HG03457 (cell line): ENCODE results near the gene GGA3.

ENCODE experiments used
- ATAC-seq: cut with Tn5 transposase; IDR thresholded peaks from one replicate; pipeline ENCODE4 v1.9.1; 2021; ENCODE audit warnings: moderate number of reproducible peaks; ENCODE audit not compliant: unreplicated experiment

The GGA3 gene

DNA sequence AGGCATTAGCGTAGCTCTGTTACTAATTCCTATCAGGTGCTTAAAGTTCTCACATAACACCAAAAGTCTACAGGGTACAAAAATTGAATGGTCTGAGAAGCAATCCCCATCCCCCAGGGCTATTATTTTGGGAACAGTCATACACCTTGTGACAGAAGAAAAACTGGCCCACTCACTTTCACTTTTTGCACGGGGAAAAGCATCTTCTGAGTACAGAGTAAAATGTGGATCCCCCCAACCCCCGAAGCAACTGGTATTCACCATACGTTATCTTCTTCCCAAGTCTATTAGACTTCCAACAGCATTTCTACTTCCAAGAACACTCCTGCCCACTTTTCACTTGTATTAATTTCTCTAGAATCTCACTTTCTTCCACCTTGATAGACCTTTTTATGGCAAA lies 11.8 kb downstream of the GGA3 start:
- ATAC-seq: no peak

DNA sequence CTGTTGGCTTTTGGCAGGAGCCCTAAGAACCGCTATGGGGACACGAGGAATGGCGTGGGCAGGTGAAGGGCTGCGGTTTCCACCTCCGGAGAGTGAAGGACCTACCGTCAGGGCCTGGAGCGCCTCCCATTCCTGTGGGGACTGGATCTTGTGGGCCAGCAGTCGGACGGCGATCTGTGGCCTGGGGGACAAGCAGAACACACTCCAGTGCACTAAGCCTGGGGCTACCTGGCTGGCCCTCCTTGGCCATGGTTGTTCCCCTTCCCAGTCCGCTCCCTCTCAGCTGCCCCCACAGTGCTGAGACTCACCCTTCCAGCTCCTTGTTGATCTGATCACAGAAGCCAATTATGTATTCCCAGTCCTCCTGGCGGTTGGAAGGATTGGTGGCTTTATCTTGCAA lies 15.0 kb downstream of the GGA3 start:
- no peak for ATAC-seq

GRCh38 chr17:75245011-75245410 lies 16.4 kb downstream of the GGA3 start:
- no peak for ATAC-seq

DNA sequence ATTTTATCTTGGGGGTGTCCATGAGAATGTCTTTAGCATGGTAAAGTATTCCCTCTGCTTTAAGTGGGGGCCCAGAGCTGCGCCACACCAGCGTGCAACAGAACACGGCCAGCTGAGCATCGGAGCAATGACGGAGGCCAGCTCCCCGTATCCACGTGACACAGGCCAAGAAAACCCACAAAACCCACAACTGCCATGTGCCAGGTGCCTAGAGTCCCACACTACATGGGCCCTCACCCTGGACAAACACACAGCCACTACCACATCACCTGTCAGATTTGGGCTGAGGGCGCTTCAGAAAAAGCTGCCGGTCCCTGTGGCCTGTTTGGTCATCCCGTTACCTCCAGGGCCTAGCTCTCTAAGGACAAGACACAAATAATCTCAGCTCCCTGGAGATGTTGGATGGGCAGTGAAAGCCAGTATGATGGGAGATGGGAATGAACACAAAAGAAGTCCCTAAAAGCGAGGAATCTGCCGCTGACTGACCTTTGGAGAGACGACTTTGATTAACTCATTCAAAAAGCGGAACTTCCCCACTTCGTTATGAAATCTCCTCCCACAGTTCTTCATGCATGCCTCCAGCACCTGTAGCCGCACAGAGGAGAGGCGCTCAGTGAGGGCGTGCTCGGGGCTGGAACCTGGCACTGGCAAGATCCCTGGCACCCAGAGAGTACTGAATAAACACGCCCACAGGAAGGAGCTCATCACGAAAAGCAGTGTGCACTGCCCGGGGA lies 17.1 kb downstream of the GGA3 start:
- no peak for ATAC-seq

DNA sequence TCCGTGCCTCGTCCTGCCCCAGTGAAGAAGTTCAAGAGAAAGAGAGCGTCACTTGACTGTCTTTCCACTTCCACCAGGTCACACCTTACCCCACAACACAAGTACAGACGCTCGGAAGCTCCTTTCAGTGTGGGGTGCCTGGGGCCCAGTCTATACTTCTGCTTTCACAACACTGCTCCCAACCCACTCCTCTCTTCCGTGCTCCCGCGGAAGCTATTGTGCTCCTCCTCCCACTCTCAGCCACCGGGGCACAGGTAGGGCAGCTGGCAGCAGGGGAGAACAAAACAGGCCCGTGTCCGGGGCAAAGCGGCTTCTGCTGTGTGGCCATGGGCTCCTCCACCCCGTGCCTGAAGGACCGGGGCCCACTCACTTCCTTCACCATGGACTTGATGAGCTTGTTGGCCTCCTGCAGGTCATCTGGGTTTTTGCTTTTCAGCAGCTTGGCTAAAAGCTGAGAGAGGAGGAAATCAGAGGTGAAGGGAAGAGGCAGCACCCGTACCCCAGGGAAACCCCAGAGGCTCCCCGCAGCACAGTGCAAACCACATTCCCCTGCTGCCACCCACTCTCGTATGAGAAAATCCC lies 18.9 kb downstream of the GGA3 start:
- ATAC-seq: no peak

- ATAC-seq: no peak
These were observed 19.4 kb downstream of the GGA3 start for GRCh38 chr17:75241996-75242460.

- no peak for ATAC-seq
These were observed 19.9 kb downstream of the GGA3 start for GRCh38 chr17:75241502-75241901.

DNA sequence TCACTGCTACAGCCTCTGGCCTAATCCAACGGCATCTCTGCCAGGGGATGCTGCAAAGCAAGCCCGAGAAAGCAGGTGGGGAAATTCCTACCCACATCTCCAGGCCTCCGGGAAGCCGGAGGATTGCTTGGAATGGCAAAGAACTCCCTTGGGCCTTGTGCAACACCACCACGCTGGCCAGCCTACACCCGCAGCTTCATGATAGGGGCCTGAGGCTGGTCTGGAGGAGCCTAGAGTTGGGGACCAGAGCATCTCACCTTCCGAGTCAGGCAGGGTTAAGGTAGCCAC lies 20.3 kb downstream of the GGA3 start:
- no peak for ATAC-seq

DNA sequence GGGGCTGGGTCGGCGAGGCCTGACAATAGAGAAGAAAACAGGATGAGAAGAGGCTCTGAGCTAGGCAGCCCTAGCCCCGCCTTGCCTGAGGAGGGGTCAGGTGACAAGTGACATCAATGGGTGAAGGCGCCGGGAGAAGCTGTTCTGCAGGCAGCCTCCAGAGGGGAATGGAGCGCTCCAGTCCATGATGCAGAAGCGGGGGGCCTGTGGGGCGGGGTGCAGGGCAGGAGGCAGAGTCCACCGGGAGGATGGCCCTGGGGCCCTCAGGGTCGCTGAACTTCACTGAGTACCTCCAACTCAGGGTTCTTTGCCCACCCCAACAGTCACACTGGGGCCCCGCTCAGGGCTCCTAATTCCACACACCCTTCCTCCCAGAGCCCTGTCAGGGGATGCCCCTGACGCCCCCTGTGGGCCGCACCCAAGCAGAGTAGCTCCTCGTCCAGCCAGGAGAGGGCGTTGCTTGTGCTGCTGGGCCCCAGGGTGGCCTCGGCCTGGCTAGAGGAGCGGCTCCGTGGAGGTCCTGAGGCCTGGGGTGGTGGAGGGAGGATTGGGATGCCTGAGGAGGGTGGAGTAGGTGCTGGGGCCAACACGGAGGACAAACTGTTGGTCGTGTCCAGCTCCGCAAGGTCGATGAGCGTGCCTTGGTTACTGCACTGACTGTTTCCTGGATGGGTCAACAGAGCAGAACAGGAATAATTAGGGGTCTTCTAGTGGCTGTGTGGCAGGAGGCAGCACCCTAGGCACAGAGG lies 20.8 kb downstream of the GGA3 start:
- ATAC-seq: no peak

- no peak for ATAC-seq
These were observed 21.5 kb downstream of the GGA3 start for GRCh38 chr17:75239778-75240393.

GRCh38 chr17:75239214-75239613 lies 22.2 kb downstream of the GGA3 start:
- no peak for ATAC-seq

GRCh38 chr17:75238684-75239191 lies 22.7 kb downstream of the GGA3 start:
- ATAC-seq: no peak

- no peak for ATAC-seq
These were observed 23.3 kb downstream of the GGA3 start for GRCh38 chr17:75238020-75238580.

DNA sequence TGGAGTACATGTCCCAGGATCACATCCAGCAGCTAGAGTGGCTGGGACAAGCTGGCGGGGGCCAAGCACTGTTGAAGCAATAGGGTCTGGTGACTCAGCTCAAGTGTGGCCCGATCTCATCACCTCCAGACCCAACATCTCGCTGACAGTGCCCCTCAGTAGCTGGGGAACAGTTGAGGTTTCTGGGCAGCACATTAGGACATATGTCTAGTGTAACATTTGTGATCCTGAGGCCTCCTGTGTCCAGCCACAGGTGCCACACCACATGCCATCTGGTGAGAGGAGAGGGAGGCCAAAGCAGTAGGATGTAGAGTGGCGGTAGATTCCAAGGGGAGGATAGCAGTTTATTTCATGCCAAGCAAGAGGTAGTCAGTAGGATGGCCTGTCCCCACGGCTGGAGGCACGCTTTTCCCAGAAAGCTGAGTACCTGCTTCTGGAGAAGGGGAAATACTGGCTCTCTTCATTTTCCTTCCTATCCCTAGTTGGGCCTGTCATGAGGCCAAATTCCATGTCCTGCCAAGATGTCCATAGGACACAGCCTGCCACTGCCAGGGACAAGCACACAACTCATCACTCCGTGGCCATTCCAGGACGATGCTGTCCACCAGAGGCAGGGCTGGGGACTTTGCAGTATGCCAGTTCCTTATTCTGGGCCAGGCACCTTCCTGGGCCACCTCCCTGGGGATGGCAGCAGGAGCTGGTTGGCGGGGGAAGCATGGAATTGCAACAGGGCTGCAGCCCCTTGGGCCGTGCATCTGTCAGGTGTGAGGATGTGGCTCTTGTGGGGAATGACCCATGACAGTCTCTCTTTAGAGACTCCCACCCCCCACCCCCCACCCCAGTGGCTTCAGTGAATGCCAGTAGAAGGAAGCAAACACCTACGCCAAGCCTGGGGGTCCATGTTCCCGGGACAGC lies 24.0 kb downstream of the GGA3 start:
- ATAC-seq: no peak

DNA sequence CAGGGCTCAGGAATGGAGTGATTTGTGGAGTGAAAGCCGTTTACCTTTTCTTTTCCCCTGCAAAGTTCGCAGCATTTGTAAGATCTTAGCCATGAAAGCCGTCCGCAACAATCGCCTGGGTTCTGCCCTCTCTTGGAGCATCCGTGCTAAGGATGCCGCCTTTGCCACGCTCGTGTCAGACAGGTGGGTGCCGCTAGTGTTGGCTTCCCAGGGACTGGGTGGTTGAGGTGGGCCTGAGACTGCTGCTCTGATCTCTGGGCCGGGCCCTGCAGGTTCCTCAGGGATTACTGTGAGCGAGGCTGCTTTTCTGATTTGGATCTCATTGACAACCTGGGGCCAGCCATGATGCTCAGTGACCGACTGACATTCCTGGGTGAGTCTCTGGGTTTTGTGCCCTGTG lies 28.6 kb downstream of the GGA3 start:
- ATAC-seq: no peak

GRCh38 chr17:75231741-75232464 lies 29.5 kb downstream of the GGA3 start:
- no peak for ATAC-seq

GRCh38 chr17:75231071-75231470 lies 30.3 kb downstream of the GGA3 start:
- ATAC-seq: no peak

GRCh38 chr17:75228847-75229246 lies 32.6 kb downstream of the GGA3 start:
- ATAC-seq: no peak

DNA sequence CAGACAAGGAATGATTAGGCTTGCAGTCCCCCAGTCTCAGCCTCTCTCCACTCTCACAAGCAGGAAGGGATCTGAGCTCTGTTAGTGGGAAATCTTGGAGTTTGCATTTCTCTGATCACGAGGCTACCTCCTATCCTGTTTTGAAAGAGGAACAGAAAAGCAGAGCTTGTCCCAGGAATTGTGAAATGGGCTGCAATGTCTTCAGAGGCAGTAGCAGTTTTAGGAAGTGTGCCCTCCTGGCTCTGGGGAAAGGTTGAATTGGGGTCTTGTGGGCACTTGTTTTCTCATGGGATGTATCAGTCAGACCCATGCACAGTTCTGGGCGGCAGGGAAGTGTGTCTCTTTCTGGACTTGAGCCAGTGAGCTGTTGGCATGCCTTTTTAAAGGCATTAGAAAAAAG lies 33.1 kb downstream of the GGA3 start:
- ATAC-seq: no peak

- no peak for ATAC-seq
These were observed 33.7 kb downstream of the GGA3 start for GRCh38 chr17:75227729-75228128.
